Fibroblast of mammary gland (primary cell): ENCODE data around the gene PCDHGA7.
"Not testable (repeated sequence)": the region's sequence is repeated elsewhere in the genome, so short reads cannot be mapped to it uniquely, and the experiment has no call there.

Experiments
- DNase-seq: peaks from one replicate; pipeline ENCODE4 v3.0.0-alpha.2; 2010; ENCODE audit warnings: low read depth
- H3K4me3 ChIP-seq: 2 replicates; pipeline ENCODE4 v1.5.1; 2011; ENCODE audit warnings: low read depth, mild to moderate bottlenecking, low read length, moderate library complexity; ENCODE audit not compliant: control insufficient read depth
- CTCF ChIP-seq: conservative IDR thresholded peaks from 2 replicates; pipeline ENCODE4 v1.5.1; 2011; ENCODE audit warnings: low read depth, low read length, inconsistent platforms; ENCODE audit not compliant: control insufficient read depth, insufficient read depth

Gene PCDHGA7

DNA sequence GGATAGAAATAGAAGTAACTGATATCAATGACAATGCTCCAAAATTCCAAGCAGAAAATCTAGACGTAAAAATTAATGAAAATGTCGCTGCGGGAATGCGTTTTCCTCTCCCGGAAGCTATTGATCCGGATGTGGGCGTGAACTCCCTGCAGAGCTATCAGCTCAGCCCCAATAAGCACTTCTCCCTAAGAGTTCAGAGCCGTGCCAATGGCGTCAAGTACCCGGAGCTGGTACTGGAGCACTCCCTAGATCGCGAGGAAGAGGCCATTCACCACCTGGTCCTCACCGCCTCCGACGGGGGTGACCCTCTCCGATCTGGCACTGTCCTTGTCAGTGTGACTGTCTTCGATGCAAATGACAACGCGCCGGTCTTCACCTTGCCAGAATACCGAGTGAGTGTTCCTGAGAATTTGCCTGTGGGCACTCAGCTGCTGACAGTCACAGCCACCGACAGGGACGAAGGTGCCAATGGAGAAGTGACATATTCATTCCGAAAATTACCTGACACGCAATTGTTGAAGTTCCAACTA lies 31.1 kb downstream of the PCDHGA7 start:
- DNase-seq = no peak
- H3K4me3 ChIP-seq = peak overlapping the region; percentile 58
- no peak for TF ChIP-seq CTCF

GRCh38 chr5:141414548-141415274 lies 32.2 kb downstream of the PCDHGA7 start:
- H3K4me3 ChIP-seq, DNase-seq: not testable (repeated sequence)

- not testable (repeated sequence) for DNase-seq, H3K4me3 ChIP-seq
Measured at GRCh38 chr5:141415275-141415618, 32.7 kb downstream of the PCDHGA7 start.

DNA sequence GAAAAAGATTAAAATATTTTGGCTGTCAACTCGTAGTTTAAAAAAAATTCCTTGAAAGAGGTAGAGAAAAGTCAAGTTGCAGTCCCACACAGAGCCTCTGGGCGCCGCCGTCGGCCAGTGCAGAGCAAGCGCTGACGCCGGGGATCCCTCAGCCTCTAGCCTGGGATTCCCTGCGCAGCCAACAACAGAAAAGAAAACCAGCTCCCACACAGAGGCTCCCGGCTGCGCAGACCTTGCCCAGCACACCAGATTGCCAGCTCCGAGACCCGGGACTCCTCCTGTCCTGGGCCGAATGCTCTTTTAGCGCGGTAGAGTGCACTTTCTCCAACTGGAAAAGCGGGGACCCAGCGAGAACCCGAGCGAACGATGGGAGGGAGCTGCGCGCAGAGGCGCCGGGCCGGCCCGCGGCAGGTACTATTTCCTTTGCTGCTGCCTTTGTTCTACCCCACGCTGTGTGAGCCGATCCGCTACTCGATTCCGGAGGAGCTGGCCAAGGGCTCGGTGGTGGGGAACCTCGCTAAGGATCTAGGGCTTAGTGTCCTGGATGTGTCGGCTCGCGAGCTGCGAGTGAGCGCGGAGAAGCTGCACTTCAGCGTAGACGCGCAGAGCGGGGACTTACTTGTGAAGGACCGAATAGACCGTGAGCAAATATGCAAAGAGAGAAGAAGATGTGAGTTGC lies 35.1 kb downstream of the PCDHGA7 start, which contains the start of gene PCDHGB7:
Gene PCDHGB7, plus strand, starts transcription at position 184 of the 679 bp plus-strand sequence. Its CDS starts 183 bp downstream, at position 367.
- peak; percentile 81 for TF ChIP-seq CTCF

GRCh38 chr5:141419074-141419880 lies 36.7 kb downstream of the PCDHGA7 start:
- no peak for TF ChIP-seq CTCF

More for the DNA sequence above, 35.1 kb downstream of the PCDHGA7 start, which contains the start of gene PCDHGB7:
- peak within 1 kb of the TSS; percentile 52 for H3K4me3 ChIP-seq
- peak; percentile 84 for DNase-seq

GRCh38 chr5:141420855-141421488 lies 38.4 kb downstream of the PCDHGA7 start, which contains the start of gene PCDHGA11:
Gene PCDHGA11 (plus strand): TSS chr5:141421051. CDS start chr5:141421228, 177 bp downstream.
- DNase-seq = peak; percentile 80
- TF ChIP-seq CTCF = peak; percentile 75
- peak within 1 kb of the TSS; percentile 59 for H3K4me3 ChIP-seq

More at GRCh38 chr5:141419074-141419880, 36.7 kb downstream of the PCDHGA7 start:
- no peak overlapping the region for H3K4me3 ChIP-seq
- no peak for DNase-seq

DNA sequence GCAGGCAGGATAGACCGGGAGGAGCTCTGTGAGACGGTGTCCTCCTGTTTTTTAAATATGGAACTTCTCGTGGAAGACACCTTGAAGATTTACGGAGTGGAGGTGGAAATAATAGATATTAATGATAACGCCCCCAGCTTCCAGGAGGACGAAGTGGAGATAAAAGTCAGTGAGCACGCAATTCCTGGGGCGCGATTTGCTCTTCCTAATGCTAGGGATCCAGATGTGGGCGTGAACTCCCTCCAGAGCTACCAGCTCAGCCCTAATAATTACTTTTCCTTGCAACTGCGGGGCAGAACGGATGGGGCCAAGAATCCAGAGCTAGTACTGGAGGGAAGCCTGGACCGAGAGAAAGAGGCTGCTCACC lies 38.9 kb downstream of the PCDHGA7 start:
- no peak for TF ChIP-seq CTCF
- DNase-seq = no peak
- peak overlapping the region; percentile 59 for H3K4me3 ChIP-seq
